ENCODE measurements around the gene KLF13.

The KLF13 gene

GRCh38 chr15:31366169-31366734 is 39.6 kb downstream of the KLF13 start:
- DNase-seq = peak; percentile 77

GRCh38 chr15:31367021-31367729 is 40.5 kb downstream of the KLF13 start:
- no peaks in the 10 kb centered on the region for H3K36me3 ChIP-seq (ENCODE audit: control insufficient read depth, insufficient read depth, low read length)
- DNase-seq = no peak
- H3K79me1 ChIP-seq (ENCODE audit: low read length) = peaks cover 11% of the 10 kb centered on the region
- H3K23ac ChIP-seq (ENCODE audit: low read length) = peak overlapping the region; percentile 31
- H2AK5ac ChIP-seq (ENCODE audit: low read length) = no peak overlapping the region
- no CpG with 5 or more reads among the region's 11 CpGs for WGBS (ENCODE audit: extremely low coverage, insufficient coverage, low lambda C conversion rate)
- H2BK120ac ChIP-seq (ENCODE audit: low read depth, low read length) = no peak overlapping the region
- H3K18ac ChIP-seq (ENCODE audit: low read length) = no peak overlapping the region
- no peak overlapping the region for H2BK5ac ChIP-seq (ENCODE audit: low read length)
- no peak overlapping the region for H4K8ac ChIP-seq (ENCODE audit: low read depth, low read length)
- H2BK15ac ChIP-seq (replicated peaks; ENCODE audit: low read depth) = no peak overlapping the region
- no peak overlapping the region for H4K5ac ChIP-seq (ENCODE audit: low read length)
- no peak overlapping the region for H3K4ac ChIP-seq (ENCODE audit: low read depth, low read length)
- no peak overlapping the region for H3K56ac ChIP-seq (ENCODE audit: low read length)
- no peak overlapping the region for H3K9ac ChIP-seq (ENCODE audit: low read length)
- H3K4me3 ChIP-seq (ENCODE audit: low read length) = no peak overlapping the region
- H3K27me3 ChIP-seq (ENCODE audit: insufficient read depth, low read length, poor library complexity) = no peaks in the 10 kb centered on the region
- H3K27ac ChIP-seq (ENCODE audit: low read depth, low read length) = no peak overlapping the region
- peaks cover 19% of the 10 kb centered on the region for H3K4me1 ChIP-seq (ENCODE audit: control insufficient read depth, low read depth, low read length)
- H3K4me2 ChIP-seq (ENCODE audit: low read length) = no peak overlapping the region
- H3K79me2 ChIP-seq (ENCODE audit: control insufficient read depth, insufficient read depth, low read length) = peaks cover 1% of the 10 kb centered on the region

More at GRCh38 chr15:31366169-31366734, 39.6 kb downstream of the KLF13 start:
- Histone ChIP-seq H4K5ac (ENCODE audit: low read length) (no peak overlapping the region), H3K9ac (ENCODE audit: low read length) (peak overlapping the region; percentile 40), H4K8ac (ENCODE audit: low read depth, low read length) (no peak overlapping the region), H3K23ac (ENCODE audit: low read length) (no peak overlapping the region), H3K4me3 (ENCODE audit: low read length) (no peak overlapping the region), H2BK120ac (ENCODE audit: low read depth, low read length) (no peak overlapping the region), H3K4me1 (ENCODE audit: control insufficient read depth, low read depth, low read length) (peaks cover 25% of the 10 kb centered on the region), H3K18ac (ENCODE audit: low read length) (no peak overlapping the region), H2BK5ac (ENCODE audit: low read length) (no peak overlapping the region), H3K79me2 (ENCODE audit: control insufficient read depth, insufficient read depth, low read length) (peaks cover 5% of the 10 kb centered on the region), H3K4ac (ENCODE audit: low read depth, low read length) (no peak overlapping the region), H3K27me3 (ENCODE audit: insufficient read depth, low read length, poor library complexity) (no peaks in the 10 kb centered on the region), H3K36me3 (ENCODE audit: control insufficient read depth, insufficient read depth, low read length) (no peaks in the 10 kb centered on the region), H3K56ac (ENCODE audit: low read length) (peak overlapping the region; percentile 72), H3K79me1 (ENCODE audit: low read length) (peaks cover 12% of the 10 kb centered on the region), H3K27ac (ENCODE audit: low read depth, low read length) (peak overlapping the region; percentile 4), H3K4me2 (ENCODE audit: low read length) (no peak overlapping the region), H2AK5ac (ENCODE audit: low read length) (no peak overlapping the region), H2BK15ac (replicated peaks; ENCODE audit: low read depth) (no peak overlapping the region)
- no CpG with 5 or more reads among the region's 7 CpGs for WGBS (ENCODE audit: extremely low coverage, insufficient coverage, low lambda C conversion rate)

GRCh38 chr15:31367730-31368344 is 41.2 kb downstream of the KLF13 start:
- Histone ChIP-seq H3K4me3 (ENCODE audit: low read length) (no peak overlapping the region), H2AK5ac (ENCODE audit: low read length) (no peak overlapping the region), H3K79me1 (ENCODE audit: low read length) (peaks cover 9% of the 10 kb centered on the region), H3K9ac (ENCODE audit: low read length) (no peak overlapping the region), H3K23ac (ENCODE audit: low read length) (no peak overlapping the region), H4K8ac (ENCODE audit: low read depth, low read length) (no peak overlapping the region), H3K56ac (ENCODE audit: low read length) (no peak overlapping the region), H3K4me1 (ENCODE audit: control insufficient read depth, low read depth, low read length) (peaks cover 22% of the 10 kb centered on the region), H3K79me2 (ENCODE audit: control insufficient read depth, insufficient read depth, low read length) (no peaks in the 10 kb centered on the region), H2BK5ac (ENCODE audit: low read length) (no peak overlapping the region), H2BK120ac (ENCODE audit: low read depth, low read length) (no peak overlapping the region), H2BK15ac (replicated peaks; ENCODE audit: low read depth) (no peak overlapping the region), H4K5ac (ENCODE audit: low read length) (no peak overlapping the region), H3K27me3 (ENCODE audit: insufficient read depth, low read length, poor library complexity) (no peaks in the 10 kb centered on the region), H3K18ac (ENCODE audit: low read length) (no peak overlapping the region), H3K27ac (ENCODE audit: low read depth, low read length) (no peak overlapping the region), H3K4ac (ENCODE audit: low read depth, low read length) (no peak overlapping the region), H3K36me3 (ENCODE audit: control insufficient read depth, insufficient read depth, low read length) (no peaks in the 10 kb centered on the region), H3K4me2 (ENCODE audit: low read length) (no peak overlapping the region)
- no CpG with 5 or more reads among the region's 13 CpGs for WGBS (ENCODE audit: extremely low coverage, insufficient coverage, low lambda C conversion rate)
- DNase-seq = peak; percentile 32

- Histone ChIP-seq H3K4ac (ENCODE audit: low read depth, low read length) (no peak overlapping the region), H2BK5ac (ENCODE audit: low read length) (no peak overlapping the region), H4K8ac (ENCODE audit: low read depth, low read length) (no peak overlapping the region), H3K4me1 (ENCODE audit: control insufficient read depth, low read depth, low read length) (peaks cover 19% of the 10 kb centered on the region), H3K79me2 (ENCODE audit: control insufficient read depth, insufficient read depth, low read length) (no peaks in the 10 kb centered on the region), H3K36me3 (ENCODE audit: control insufficient read depth, insufficient read depth, low read length) (no peaks in the 10 kb centered on the region), H2BK15ac (replicated peaks; ENCODE audit: low read depth) (no peak overlapping the region), H3K56ac (ENCODE audit: low read length) (no peak overlapping the region), H2BK120ac (ENCODE audit: low read depth, low read length) (no peak overlapping the region), H3K18ac (ENCODE audit: low read length) (no peak overlapping the region), H3K4me2 (ENCODE audit: low read length) (no peak overlapping the region), H3K27ac (ENCODE audit: low read depth, low read length) (no peak overlapping the region), H3K9ac (ENCODE audit: low read length) (no peak overlapping the region), H3K4me3 (ENCODE audit: low read length) (no peak overlapping the region), H3K27me3 (ENCODE audit: insufficient read depth, low read length, poor library complexity) (no peaks in the 10 kb centered on the region), H2AK5ac (ENCODE audit: low read length) (no peak overlapping the region), H3K23ac (ENCODE audit: low read length) (no peak overlapping the region), H3K79me1 (ENCODE audit: low read length) (peaks cover 9% of the 10 kb centered on the region), H4K5ac (ENCODE audit: low read length) (no peak overlapping the region)
- no CpG with 5 or more reads among the region's 1 CpG for WGBS (ENCODE audit: extremely low coverage, insufficient coverage, low lambda C conversion rate)
- peak; percentile 32 for DNase-seq
Measured at GRCh38 chr15:31369727-31370126, 43.1 kb downstream of the KLF13 start.

GRCh38 chr15:31371520-31372240 is 45.0 kb downstream of the KLF13 start:
- no peak for DNase-seq
- Histone ChIP-seq H3K36me3 (ENCODE audit: control insufficient read depth, insufficient read depth, low read length) (no peaks in the 10 kb centered on the region), H3K4me3 (ENCODE audit: low read length) (no peak overlapping the region), H3K27me3 (ENCODE audit: insufficient read depth, low read length, poor library complexity) (no peaks in the 10 kb centered on the region), H4K8ac (ENCODE audit: low read depth, low read length) (no peak overlapping the region), H4K5ac (ENCODE audit: low read length) (no peak overlapping the region), H3K4ac (ENCODE audit: low read depth, low read length) (no peak overlapping the region), H2AK5ac (ENCODE audit: low read length) (no peak overlapping the region), H2BK15ac (replicated peaks; ENCODE audit: low read depth) (no peak overlapping the region), H3K4me2 (ENCODE audit: low read length) (no peak overlapping the region), H2BK5ac (ENCODE audit: low read length) (no peak overlapping the region), H2BK120ac (ENCODE audit: low read depth, low read length) (no peak overlapping the region), H3K56ac (ENCODE audit: low read length) (peak overlapping the region; percentile 6), H3K23ac (ENCODE audit: low read length) (no peak overlapping the region), H3K27ac (ENCODE audit: low read depth, low read length) (no peak overlapping the region), H3K9ac (ENCODE audit: low read length) (no peak overlapping the region), H3K4me1 (ENCODE audit: control insufficient read depth, low read depth, low read length) (peaks cover 10% of the 10 kb centered on the region), H3K79me2 (ENCODE audit: control insufficient read depth, insufficient read depth, low read length) (no peaks in the 10 kb centered on the region), H3K18ac (ENCODE audit: low read length) (no peak overlapping the region), H3K79me1 (ENCODE audit: low read length) (peaks cover 9% of the 10 kb centered on the region)
- no CpG with 5 or more reads among the region's 38 CpGs for WGBS (ENCODE audit: extremely low coverage, insufficient coverage, low lambda C conversion rate)

Data from mesendoderm (in vitro differentiated cells).